ENCODE results near the gene TAF13. TPM values are rescaled to one million over a fixed set of nuclear protein-coding genes. Genes with fewer than 3 reads are reported as not detected.

Gene TAF13
- total RNA-seq, 1 donor from 2014 or later: 48.4 TPM

GRCh38 chr1:109078317-109078716 lies 2.5 kb upstream of the TAF13 start:
- no peak overlapping the region for H3K27ac Mint-ChIP-seq
- Histone ChIP-seq H3K36me3 (no peaks in the 10 kb centered on the region), H3F3A (ENCODE audit: low read depth) (peaks cover 13% of the 10 kb centered on the region), H2AFZ (replicated peaks) (no peak overlapping the region), H3K27ac (no peak overlapping the region), H3K4me1 (peaks cover 9% of the 10 kb centered on the region), H3K79me2 (ENCODE audit: low read depth) (peaks cover 14% of the 10 kb centered on the region), H3K27me3 (no peaks in the 10 kb centered on the region), H3K9ac (no peak overlapping the region), H3K4me3 (no peak overlapping the region), H3K9me3 (ENCODE audit: low read depth) (no peaks in the 10 kb centered on the region), H3K4me2 (no peak overlapping the region), H4K20me1 (ENCODE audit: low read depth) (no peaks in the 10 kb centered on the region)
- no peak for DNase-seq (ENCODE audit: low spot score)
- H3K27me3 Mint-ChIP-seq (ENCODE audit: insufficient read depth, low read depth): peaks cover 3% of the 10 kb centered on the region
- peaks cover 2% of the 10 kb centered on the region for H3K9me3 Mint-ChIP-seq
- no peak overlapping the region for H3K4me3 Mint-ChIP-seq
- peaks cover 20% of the 10 kb centered on the region for H3K4me1 Mint-ChIP-seq
- TF ChIP-seq CTCF (IDR thresholded peaks at IDR 0.05) (no peak), EZH2 (IDR thresholded peaks at IDR 0.05) (no peak), EZH2phosphoT487 (IDR thresholded peaks at IDR 0.05) (no peak)
- H3K36me3 Mint-ChIP-seq: peaks cover 2% of the 10 kb centered on the region

- H3K4me3 Mint-ChIP-seq: no peak overlapping the region
- Histone ChIP-seq H3K79me2 (ENCODE audit: low read depth) (peaks cover 23% of the 10 kb centered on the region), H3K9me3 (ENCODE audit: low read depth) (no peaks in the 10 kb centered on the region), H3F3A (ENCODE audit: low read depth) (no peaks in the 10 kb centered on the region), H3K27ac (no peak overlapping the region), H3K4me1 (no peaks in the 10 kb centered on the region), H3K27me3 (no peaks in the 10 kb centered on the region), H3K4me3 (no peak overlapping the region), H3K36me3 (no peaks in the 10 kb centered on the region), H4K20me1 (ENCODE audit: low read depth) (no peaks in the 10 kb centered on the region), H3K9ac (no peak overlapping the region), H3K4me2 (no peak overlapping the region), H2AFZ (replicated peaks) (no peak overlapping the region)
- H3K27me3 Mint-ChIP-seq (ENCODE audit: insufficient read depth, low read depth): no peaks in the 10 kb centered on the region
- no peak overlapping the region for H3K27ac Mint-ChIP-seq
- no peak for TF ChIP-seq EZH2 (IDR thresholded peaks at IDR 0.05)
- TF ChIP-seq EZH2phosphoT487 (IDR thresholded peaks at IDR 0.05): no peak
- no peak for TF ChIP-seq CTCF (IDR thresholded peaks at IDR 0.05)
- H3K4me1 Mint-ChIP-seq: peaks cover 1% of the 10 kb centered on the region
- no peak for DNase-seq (ENCODE audit: low spot score)
- H3K9me3 Mint-ChIP-seq: no peaks in the 10 kb centered on the region
- H3K36me3 Mint-ChIP-seq: peaks cover 15% of the 10 kb centered on the region
Measured at GRCh38 chr1:109069294-109069693, 6.5 kb downstream of the TAF13 start.

GRCh38 chr1:109067883-109068282 lies 7.9 kb downstream of the TAF13 start:
- Histone ChIP-seq H3K27ac (no peak overlapping the region), H3K27me3 (no peaks in the 10 kb centered on the region), H2AFZ (replicated peaks) (no peak overlapping the region), H3K36me3 (no peaks in the 10 kb centered on the region), H3K4me2 (no peak overlapping the region), H3F3A (ENCODE audit: low read depth) (no peaks in the 10 kb centered on the region), H3K4me3 (no peak overlapping the region), H3K4me1 (no peaks in the 10 kb centered on the region), H3K9ac (no peak overlapping the region), H3K9me3 (ENCODE audit: low read depth) (no peaks in the 10 kb centered on the region), H4K20me1 (ENCODE audit: low read depth) (no peaks in the 10 kb centered on the region), H3K79me2 (ENCODE audit: low read depth) (peaks cover 23% of the 10 kb centered on the region)
- Mint-ChIP-seq H3K9me3 (no peaks in the 10 kb centered on the region), H3K4me1 (no peaks in the 10 kb centered on the region), H3K27ac (no peak overlapping the region), H3K27me3 (ENCODE audit: insufficient read depth, low read depth) (no peaks in the 10 kb centered on the region), H3K36me3 (peaks cover 16% of the 10 kb centered on the region), H3K4me3 (no peak overlapping the region)
- DNase-seq (ENCODE audit: low spot score): no peak
- TF ChIP-seq EZH2 (IDR thresholded peaks at IDR 0.05) (no peak), CTCF (IDR thresholded peaks at IDR 0.05) (no peak), EZH2phosphoT487 (IDR thresholded peaks at IDR 0.05) (no peak)
